Germinal center (tissue), 1 donor: ENCODE measurements around the gene CYB5RL.
A peak's percentile ranks its signal among the peaks of the same experiment; 100 is the strongest.
"Not testable (repeated sequence)": the region's sequence is repeated elsewhere in the genome, so short reads cannot be mapped to it uniquely, and the experiment has no call there.

ENCODE experiments used
- DNase-seq: peaks from one replicate; pipeline ENCODE4 v3.0.0; 2012; ENCODE audit warnings: mixed read lengths, low spot score

The CYB5RL gene

DNA sequence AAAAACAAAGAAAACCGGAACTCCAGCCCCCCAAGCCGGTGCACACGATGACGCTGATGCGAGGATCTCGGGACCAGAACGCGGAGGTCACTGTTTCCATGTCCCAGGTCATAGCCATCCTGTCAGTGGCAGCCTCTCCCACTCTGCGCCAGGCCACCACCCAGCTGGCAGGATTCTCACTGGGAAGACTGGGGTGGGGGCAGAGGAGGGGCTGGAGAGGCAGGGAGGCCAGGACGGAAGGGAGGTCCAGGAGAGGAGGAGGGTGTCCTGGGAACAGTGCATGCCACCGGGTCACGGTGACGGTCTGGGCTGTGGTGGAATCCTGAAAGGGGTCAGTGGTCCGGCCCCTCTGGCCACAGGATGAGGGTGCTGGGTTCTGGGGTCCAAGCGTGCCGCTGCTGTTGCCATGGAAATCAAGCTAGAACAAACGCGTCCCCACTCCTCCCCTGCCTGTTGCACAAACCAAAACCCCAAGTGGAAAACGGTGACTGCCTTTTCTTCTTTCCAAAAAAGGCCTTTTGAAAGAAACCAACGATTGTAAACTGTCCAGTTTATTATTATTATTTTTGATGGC lies 26.2 kb upstream of the CYB5RL start:
- no peak for DNase-seq

DNA sequence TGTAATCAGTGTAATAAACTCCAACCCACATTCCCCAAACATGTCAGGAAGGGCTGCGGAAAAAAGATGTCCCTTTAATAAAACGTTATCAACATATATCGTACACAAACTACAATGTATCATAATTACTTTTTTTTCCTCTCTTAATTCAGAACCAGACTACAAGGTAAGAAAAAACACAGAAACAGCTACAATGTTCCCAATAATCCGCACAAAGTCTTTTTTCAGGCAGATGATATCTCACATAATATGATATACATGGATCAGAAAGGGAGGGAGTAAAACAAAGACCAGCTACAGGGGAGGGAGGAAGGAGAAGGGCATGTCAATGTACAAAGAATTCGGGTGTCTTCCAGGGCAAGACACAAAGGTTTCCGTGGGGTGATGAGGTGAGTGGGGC lies 25.5 kb upstream of the CYB5RL start:
- no peak for DNase-seq

DNA sequence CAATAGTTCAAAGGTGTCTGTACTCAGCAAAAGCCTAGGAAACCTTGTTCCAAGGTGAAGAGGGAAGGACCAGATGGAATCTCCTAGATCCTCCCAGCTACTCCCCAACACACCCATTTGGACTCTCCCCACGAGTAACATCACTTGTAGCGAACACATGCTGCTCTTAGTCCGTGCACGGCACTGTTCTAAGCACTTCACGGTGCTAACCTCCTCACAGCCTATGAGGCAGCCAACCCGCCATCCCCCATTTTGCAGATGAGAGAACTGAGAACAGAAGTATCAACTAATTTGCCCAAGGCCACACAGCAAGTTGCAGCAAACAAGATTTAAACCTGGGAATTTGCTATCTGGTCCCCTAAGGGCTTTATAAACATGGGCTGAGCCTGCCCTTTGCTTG lies 24.4 kb upstream of the CYB5RL start:
- DNase-seq: no peak

DNA sequence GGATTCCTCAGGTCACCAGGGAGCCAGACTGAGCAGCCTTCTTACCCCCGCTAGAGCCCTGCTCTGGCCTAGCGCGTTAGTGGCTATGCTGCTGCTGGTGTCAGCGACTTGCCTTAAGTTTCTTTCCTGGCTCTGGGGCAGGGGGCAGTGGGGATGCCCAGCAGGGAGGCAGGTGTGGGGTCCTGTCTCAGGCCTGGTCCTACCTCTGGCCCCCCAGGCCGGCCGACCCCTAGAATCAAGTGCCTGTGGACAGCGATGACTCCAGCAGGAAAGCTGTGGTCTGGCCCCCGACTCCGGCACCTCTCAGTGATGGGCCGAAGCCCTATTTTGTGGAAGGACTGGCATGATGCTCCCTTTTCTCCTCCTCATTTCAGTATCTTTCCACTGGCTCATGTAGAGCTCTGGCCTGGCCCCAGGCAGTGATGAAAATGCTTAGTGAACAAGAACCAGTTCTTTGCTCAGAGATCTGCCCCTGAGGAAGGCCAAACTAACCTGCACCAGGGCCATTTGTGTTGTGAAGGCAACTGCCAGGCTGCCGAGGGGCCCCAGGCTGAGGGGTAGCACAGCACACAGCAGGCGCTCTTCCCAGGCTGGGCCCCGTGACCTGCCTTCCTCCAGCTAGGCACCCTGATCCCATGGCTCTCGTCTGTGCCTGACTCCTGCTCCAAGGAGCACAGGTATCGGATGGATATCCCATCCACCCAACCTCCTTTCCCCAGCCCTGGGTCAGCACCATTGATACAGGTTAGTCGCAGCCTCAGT lies 23.8 kb upstream of the CYB5RL start:
- no peak for DNase-seq

DNA sequence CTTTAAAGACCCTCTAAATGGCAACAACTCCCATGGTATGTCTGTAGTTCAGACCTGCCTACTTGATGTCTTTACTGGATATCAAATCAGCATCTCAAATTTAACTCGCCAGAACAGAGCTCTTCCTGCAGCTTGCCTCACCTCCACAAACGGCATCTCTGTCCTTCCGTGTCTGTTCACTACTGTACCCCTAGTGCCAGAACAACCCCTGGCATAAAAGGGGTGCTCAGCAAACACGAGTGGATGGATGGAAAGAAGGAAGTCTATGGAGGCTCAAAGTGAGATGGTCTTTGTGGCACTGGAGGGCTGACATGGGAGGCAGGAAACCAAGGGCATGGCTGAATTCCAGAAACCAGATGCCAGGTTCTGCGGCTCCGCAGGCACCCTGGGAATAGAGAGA lies 22.9 kb upstream of the CYB5RL start:
- no peak for DNase-seq

DNA sequence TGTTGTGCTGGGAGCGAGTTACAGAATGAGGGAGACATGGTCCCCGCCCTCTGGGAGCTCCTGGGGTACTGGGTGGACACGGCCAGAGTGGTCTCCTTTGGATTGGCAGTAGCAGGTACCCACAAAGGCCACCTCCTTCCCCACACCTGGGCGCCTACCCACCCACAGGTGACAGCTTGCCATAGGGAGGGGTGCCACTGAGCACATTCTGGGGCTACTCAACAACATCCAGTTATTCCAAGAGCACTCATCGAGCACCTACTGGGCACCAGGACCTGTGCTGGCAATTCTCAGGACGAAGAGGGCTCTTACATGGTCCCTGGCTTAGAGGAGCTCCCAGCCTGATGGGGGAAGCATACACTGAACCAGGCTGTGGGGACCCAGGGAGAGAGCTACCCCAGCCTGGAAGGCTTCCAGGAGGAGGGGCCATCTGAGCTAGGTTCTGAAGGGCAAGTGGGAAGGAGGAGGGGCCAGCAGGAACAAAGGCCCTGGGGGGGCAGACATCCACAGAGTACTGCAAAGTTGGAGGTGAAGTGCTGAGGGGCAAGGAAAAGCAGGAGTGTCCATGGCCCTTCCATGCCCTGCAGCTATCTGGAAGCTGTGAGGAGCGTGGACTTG lies 22.1 kb upstream of the CYB5RL start:
- no peak for DNase-seq

DNA sequence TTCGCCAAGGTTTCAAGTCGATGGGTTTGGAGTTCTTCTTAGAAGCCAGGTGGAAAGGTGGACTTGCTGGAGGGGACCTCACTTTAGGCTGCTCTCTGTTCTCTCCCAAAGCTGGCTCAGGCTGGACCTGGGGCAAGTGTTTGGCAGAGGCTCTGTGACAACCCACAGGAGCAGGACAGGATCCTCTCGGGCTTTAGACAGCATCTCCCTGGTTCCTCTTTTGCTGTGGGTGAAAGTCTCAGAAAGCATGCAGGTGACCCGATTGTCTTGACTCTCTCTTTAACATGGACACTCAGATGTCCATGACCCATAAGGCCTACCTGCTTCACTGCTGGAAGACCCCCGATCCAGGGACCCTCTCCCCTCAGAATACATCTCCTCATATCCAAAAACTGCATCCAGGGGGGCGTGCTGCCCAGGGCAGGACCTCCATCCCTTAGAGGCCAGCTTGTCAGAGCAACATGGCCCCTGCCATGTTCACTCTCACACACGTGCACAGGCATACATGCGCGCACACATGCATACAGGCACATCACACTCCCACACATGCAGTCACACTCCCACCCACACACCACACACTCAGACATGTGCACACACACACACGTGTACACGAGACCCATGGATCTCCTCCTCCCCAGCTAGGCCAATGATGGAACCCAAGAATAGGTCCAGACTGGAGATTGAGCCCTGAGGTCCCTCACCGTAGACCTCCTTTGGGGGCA lies 21.4 kb upstream of the CYB5RL start:
- DNase-seq: no peak

DNA sequence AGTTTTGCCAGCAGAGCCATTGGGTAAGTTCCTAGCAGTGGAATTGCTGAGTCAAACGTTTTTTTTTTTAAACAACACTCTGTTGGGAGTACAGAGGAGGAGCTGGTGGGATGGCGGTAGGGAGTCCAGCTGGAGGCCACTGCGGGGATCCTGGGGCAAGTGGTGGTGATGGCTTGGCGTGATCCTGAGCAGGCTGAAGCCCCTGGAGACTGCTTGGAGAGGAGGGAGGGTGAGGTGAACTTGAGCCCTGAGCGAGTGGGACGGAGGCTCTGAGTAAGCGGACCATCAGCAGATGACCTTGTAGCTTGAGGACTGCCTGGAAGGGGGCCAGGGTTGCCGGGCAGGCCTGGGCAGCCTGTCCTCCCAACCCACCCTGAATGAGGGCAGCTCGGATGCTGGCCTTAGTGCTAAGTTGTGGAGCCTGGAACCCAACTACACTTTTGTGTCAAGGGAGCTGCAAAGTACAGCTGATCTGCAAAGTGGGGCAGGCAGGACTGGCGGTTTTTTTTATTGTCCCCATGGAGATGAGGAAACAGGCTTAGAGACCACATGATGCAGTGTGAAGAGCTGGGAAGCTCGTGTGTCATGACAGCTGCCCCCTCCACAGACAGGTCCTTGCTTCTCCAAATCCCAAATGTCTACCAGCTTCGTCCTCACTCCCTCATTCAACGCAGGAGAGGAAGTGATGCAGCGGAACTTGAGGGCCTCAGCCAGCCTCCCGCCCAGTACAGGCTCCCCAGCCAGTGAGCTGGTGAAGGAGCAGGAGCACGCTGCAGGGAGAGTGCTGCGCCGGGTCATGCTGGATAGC lies 20.4 kb upstream of the CYB5RL start:
- no peak for DNase-seq

DNA sequence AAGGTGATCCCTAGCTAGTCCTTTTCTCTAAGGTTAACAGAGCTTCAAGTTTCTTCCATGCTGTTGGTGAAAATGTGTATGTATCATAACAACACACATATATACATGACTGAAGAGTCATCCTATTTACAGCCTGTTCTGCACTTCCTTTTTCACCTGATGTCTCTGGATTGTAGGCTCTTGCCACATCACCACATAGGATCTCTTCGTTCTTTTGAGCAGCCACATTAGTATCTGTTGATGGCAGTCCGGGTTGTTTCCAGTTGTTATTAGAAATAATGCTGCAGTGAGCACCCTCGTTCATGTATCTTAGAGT lies 19.8 kb upstream of the CYB5RL start:
- no peak for DNase-seq

DNA sequence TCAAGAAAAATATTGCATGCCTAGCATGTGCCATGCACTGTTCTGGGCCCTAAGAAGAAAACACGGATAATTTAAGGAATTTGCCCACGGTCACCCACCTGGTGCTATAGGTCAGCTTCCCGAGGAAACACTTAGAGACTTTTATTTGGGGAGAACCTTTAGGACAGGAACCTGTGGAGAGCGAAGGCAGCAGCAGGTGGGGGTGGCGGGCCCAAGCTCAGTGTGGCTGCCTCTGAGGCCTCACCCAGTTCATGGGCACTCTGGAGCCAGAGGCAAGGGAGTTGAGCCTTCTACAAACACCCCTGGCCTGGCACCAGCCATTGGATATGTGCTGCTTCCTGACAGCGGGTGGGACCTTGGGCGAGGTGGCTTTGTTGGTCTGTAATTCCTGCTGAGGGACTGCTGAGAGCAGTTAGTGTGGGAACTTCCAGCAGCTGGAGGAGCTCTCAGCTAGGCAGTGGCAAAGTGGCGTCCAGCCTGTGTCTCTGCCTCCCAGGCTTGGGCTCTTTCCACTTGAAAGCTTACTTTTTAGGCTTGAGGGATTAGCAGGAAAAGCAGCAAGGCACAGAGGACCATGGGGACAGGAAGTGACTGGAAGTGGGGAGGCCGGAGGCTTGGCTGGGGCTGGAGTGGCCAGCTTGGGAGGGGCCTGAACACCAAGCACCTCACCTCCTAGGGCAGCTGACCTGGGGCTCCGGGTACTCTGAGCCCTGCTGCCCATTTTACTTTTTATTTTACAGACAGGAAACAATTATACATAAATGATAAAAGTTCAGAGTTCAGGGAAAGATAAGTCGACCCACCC lies 19.3 kb upstream of the CYB5RL start:
- no peak for DNase-seq

DNA sequence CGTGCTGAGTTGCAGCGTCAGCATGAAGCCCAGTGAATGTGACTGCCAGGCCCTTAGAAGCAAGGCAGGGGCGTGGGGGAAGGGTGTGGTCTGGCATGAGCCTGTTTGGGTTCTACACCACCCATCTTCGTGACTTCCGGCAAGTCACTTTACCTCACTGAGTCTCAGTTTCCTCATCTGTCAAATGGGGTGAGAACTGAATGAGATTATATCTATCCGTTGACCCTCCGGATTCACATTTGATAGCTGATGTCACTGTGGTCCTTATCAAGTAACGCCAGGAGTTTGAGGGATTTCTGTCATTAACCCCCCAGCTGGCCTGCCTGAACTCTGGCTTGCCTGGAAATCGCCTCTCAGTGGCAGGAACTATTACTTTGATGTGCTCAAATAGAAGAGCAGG lies 15.7 kb upstream of the CYB5RL start:
- no peak for DNase-seq

DNA sequence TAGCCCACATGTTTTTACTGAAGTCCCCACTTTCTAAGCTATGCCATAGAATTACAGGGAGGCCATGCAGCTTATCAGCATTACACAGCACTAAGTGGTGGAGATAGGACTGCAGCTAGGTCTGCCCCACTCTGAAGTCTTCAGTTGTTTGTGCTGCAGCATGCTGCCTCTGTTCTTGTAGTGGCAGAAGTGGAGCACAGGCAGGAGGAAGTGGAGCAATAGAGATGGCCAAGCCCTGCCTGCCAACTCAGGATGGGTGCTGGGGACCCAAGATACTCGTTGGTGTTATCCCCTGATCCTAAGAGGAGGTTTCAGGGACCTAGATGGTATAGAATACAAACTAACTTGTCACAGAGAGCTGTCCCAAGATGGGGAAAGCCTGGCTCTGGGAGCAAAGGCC lies 13.0 kb upstream of the CYB5RL start:
- DNase-seq: no peak

DNA sequence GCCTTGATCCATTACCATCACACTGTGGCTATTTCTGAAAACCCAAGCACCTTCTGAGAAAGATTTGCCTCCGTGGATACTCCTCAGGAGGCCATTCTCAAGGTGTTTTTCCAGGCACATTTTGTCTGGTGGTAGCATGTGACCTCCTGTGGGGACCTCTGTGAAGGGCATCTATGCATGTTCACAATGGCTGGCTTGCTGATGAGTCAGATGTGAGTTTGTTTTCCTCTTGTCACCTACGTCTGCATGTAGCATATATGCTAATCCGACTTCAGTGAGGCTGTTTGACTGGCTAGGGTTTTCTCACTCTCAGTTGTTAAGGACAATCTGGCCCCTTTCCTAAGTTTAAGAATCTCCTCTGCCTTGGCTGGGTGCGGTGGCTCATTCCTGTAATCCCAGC lies 8.1 kb upstream of the CYB5RL start:
- DNase-seq: not testable (repeated sequence)

DNA sequence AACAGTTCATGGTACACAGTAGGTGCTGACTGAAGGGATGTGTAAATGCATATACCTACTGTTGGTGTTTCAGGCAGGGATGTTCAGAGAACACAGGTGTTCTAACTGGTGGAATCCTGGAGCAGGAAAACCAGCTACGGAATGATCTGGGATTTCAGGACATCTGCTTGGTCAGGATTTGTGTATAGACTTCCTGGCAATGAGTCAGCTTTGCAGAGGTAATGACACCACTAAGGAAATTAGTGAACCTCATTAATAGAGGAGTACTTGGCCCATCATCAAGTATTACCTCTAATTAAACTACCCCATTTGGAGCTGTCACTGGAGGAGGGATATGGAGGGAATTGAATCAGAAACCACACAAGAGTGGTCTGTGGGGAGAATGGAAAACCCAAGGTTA lies 7.5 kb upstream of the CYB5RL start:
- no peak for DNase-seq

DNA sequence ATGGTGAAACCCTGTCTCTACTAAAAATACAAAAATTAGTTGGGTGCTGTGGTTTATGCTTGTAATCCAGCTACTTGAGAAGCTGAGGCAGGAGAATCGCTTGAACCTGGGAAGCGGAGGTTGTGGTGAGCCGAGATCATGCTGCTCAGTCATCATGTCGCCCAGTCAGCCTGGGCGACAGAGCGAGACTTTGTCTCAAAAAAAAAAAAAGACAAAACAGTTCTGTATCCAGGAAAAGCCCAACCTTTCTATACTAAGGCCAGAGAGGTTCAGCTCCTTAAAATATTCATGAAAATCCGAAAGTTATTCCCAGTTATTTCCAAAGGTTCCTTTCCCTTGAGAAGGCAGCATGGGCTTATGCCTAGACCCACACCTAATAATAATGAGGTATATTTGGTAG lies 4.4 kb upstream of the CYB5RL start:
- no peak for DNase-seq

DNA sequence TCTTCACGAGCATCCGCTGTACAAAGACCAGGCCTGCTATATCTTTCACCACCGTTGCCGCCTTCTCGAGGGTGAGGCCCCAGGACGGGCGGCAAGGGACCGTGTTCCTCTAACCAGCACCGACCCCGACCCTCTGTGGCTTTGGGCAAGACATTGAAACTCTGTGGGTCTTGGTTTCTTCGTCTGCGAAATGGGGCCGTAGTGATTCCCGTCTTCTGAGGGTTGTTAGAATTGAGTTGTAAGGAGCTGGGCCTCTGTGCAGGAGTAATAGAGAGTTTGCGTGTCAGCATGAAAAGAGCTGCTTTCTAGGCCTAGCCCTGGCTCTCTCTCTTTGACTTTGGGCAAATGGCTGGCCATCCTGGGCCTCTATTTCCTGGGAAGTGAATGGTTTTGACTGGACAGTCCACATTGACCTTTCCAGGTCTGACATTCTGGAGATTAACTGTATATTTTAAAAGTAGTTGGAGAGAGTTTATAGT lies 728 bp upstream of the CYB5RL start:
- DNase-seq: no peak

DNA sequence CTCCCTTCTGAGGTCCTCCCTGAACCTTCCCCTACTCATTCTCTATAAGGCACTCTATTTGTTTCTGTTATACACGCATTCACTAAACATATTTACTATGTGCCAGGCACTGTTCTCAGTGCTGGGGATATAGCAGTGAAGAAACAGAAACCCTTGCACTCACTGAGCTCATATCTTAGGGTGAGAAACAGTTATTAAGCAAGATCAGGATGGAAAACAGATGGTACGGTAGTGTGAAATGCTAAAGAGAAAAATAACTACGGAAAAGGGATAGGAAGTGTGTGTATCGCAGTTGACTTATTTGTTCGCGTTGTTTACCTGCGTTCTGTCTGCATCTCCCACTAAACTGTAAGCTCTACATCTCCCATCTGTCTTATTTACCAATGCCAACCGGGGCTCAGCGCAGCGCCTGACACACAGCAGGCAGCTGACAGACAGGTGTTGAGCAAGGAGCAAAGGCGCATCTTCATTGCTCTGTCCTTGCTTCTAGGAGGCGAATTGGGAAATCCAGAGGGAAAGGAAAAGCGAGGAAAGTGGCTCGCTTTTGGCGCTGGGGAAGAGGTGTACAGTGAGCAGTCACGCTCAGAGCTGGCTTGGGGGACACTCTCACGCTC lies 572 bp downstream of the CYB5RL start:
- peak; percentile 29 for DNase-seq

DNA sequence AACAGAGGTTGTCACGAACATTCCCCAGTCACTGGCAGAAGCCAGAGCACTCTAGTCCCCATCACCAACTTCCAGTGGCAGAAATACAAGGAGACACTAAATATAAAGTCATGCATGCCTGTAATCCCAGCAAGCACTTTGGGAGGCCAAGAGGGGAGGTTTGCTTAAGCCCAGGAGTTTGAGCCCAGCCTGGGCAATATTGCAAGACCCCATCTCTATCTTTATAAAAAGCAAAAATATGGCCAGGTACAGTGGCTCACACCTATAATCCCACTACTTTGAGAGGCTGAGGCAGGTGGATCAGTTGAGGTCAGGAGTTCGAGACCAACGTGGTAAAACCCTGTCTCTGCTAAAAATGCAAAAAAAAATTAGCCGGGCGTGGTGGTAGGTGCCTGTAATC lies 6.4 kb downstream of the CYB5RL start:
- DNase-seq: no peak

DNA sequence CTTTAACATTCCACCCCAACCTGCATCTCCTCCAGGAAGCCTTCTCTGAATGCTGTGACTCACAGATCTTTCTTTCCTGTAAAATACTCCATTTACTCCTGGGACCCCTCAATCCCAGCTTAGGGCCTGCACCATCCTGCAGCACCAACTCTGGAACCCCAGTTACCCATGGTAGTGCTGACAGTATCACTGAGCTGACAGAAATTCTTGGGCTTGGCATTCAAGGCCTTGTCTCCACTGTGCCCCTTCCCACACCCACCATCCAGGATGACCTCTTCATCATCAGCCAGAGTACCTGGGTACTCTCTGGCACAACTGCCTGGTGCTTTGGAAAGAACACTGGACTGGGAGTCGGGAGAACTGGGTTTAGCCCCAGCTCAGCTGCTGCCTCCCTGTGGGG lies 8.3 kb downstream of the CYB5RL start:
- DNase-seq: no peak

DNA sequence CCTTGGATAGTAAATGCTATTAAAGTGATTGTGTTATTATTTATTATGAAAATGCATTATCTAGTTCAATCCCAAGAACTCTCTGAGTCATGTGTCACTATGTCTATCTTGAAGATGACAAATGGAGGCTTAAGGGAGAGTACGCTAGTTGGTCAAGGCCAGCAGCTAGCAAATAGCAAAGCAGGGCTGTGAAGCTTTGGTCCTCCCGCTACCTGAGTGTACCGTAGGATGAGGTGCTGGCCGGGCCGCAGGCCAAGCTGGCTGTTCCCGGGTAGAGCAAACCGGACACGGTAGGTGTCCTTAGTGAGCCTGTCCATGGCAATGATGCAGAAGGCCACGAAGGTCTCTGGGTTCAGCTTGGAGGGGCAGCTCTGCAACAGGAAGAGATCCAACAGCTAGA lies 9.3 kb downstream of the CYB5RL start:
- no peak for DNase-seq

DNA sequence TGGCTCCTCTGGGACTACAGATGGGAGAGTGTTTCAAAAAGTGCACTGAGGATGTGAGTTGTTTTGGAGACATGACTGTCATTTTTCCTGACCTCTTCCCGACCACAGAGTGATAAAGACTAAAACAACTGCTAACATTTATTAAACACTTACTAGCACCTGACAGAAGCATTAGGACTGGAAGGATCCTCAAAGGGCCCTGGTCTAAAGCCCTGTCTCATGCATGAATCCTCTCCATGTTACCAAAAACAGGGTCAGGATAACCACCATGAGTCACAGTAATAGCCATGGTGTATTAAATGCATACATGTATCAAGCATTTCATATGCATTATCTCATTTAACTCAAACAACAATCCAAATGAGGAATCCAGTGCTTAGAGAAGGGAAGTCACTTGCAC lies 11.5 kb downstream of the CYB5RL start:
- no peak for DNase-seq
